ENCODE data around the gene GRB14.

The GRB14 gene

DNA sequence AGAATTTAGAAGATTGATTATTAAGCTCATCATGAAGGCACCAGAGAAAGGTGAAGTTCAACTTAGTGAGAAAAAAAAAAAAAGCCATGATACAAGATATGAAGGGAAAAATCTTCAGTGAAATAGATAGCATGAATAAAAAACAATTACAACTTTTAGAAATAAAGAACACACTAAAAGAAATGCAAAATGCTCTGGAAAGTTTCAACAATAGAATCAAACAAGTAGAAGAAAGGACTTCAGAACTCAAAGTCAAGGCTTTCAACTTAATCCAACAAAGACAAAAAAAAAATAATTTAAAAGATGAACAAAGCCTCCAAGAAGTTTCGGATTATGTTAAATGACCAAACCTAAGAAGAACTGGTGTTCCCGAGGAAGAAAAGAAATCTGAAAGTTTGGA, 105.5 kb downstream of the GRB14 start:
- DNase-seq (ENCODE audit: low read depth): no peak
- no peak overlapping the region for H3K4me3 ChIP-seq (ENCODE audit: control insufficient read depth, low read depth, low read length)
- no peak for TF ChIP-seq CTCF (IDR thresholded peaks at IDR 0.05; ENCODE audit: control insufficient read depth, insufficient read depth, low read depth, low read length, missing control alignments)

- H3K4me3 ChIP-seq (ENCODE audit: control insufficient read depth, low read depth, low read length): no peak overlapping the region
- no peak for TF ChIP-seq CTCF (IDR thresholded peaks at IDR 0.05; ENCODE audit: control insufficient read depth, insufficient read depth, low read depth, low read length, missing control alignments)
- no peak for DNase-seq (ENCODE audit: low read depth)
These were observed 106.3 kb downstream of the GRB14 start for GRCh38 chr2:164515030-164515429.

DNA sequence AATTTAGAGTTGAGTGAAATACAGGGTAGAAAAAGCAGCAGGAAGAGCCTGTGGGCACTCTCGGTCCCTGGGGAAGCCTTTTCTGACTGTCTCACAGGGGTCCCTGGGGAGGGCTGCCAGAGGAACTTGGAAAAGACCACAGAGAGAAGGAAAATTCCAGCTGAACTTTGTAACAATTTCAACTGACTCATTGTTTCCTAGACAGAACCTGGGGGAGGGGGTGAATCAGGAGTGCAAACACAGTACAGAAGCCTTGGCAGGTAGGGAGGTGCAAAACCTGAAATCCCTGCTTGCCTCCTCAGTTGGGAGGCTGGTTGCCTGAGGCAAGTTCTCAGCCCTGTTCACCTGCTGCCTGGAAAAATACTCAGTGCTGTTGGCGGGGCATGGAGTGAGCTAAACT, 106.8 kb downstream of the GRB14 start:
- TF ChIP-seq CTCF (IDR thresholded peaks at IDR 0.05; ENCODE audit: control insufficient read depth, insufficient read depth, low read depth, low read length, missing control alignments): no peak
- H3K4me3 ChIP-seq (ENCODE audit: control insufficient read depth, low read depth, low read length): no peak overlapping the region
- DNase-seq (ENCODE audit: low read depth): no peak

DNA sequence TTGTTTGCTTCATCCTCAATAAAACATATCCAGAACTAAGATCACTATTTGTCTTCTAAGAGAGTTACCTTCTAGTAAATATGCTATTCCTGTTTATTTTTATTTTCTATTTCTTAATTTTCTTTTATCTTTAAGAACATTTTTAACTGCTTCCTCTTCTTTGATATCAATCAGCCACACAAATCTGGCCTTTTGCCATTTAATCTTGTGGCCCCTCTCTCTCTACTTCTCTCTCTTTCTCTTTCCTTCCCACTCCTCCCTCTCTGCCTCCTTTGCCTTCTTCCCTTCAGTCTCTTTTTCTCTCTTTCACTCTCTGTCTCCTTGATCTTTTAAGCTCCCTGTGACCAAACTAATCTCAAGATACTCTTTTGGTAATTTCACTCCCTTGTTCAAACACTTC, 108.4 kb downstream of the GRB14 start:
- H3K4me3 ChIP-seq (ENCODE audit: control insufficient read depth, low read depth, low read length): no peak overlapping the region
- no peak for DNase-seq (ENCODE audit: low read depth)
- no peak for TF ChIP-seq CTCF (IDR thresholded peaks at IDR 0.05; ENCODE audit: control insufficient read depth, insufficient read depth, low read depth, low read length, missing control alignments)

DNA sequence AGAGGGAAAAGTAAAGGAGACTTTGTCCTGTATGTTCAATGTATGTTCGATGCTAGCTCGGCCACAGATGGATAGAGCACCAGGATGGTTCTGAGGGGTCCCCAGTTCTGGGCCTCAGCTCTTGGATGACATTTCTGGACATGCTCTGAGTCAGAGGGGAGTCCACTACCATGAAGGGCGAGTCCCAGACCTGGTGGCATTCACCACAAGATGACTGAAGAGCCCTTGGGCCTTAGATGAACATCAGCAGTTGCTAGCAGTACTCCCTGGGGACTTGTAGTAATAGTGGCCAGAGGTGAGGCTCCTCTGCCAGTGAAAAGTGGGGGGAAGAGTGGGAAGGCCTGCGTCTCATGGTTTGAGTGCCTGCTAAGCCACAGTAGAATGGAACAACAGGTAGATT, 109.5 kb downstream of the GRB14 start:
- DNase-seq (ENCODE audit: low read depth): no peak
- no peak overlapping the region for H3K4me3 ChIP-seq (ENCODE audit: control insufficient read depth, low read depth, low read length)
- no peak for TF ChIP-seq CTCF (IDR thresholded peaks at IDR 0.05; ENCODE audit: control insufficient read depth, insufficient read depth, low read depth, low read length, missing control alignments)

DNA sequence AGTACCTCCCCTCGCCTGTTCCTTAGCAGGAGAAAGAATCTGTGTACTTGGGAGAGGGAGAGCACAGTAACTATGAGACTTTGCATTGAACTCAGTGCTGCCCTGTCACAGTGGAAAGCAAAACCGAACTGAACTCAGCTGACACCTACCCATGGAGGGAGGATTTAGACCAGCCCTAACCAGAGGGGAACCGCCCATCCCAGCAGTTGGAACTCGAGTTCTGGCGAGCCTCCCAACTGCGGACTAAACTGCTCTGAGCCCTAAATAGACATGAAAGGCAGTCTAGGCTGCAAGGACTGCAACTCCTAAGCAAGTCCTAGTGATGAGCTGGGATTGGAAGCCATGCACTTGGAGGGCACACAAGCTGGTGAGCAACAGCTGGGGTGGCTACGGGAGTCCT, 110.4 kb downstream of the GRB14 start:
- DNase-seq (ENCODE audit: low read depth): no peak
- no peak for TF ChIP-seq CTCF (IDR thresholded peaks at IDR 0.05; ENCODE audit: control insufficient read depth, insufficient read depth, low read depth, low read length, missing control alignments)
- no peak overlapping the region for H3K4me3 ChIP-seq (ENCODE audit: control insufficient read depth, low read depth, low read length)
